ENCODE data around the gene MRPL32.
A peak's percentile ranks its signal among the peaks of the same experiment; 100 is the strongest.

Gene MRPL32

GRCh38 chr7:42911454-42912447 lies 20.4 kb upstream of the MRPL32 start, which contains the start of gene C7orf25:
TSS of gene C7orf25 (minus strand) at chr7:42912070. CDS start at chr7:42910900, 1,170 bp downstream.
- Histone ChIP-seq H3K4me3 (ENCODE audit: low read length) (peak within 1 kb of the TSS; percentile 69), H3K9ac (ENCODE audit: low read length) (peak within 1 kb of the TSS; percentile 28), H3K36me3 (ENCODE audit: control insufficient read depth, insufficient read depth, low read length) (no peaks in the 10 kb centered on the region), H3K27me3 (ENCODE audit: control insufficient read depth, insufficient read depth, low read length) (no peaks in the 10 kb centered on the region), H3K4me1 (ENCODE audit: control insufficient read depth, insufficient read depth, low read length) (peaks cover 7% of the 10 kb centered on the region), H3K27ac (ENCODE audit: low read depth, low read length) (peak within 1 kb of the TSS; percentile 57)

GRCh38 chr7:42913591-42913990 lies 18.6 kb upstream of the MRPL32 start:
- H3K27ac ChIP-seq (ENCODE audit: low read depth, low read length): no peak overlapping the region
- peaks cover 3% of the 10 kb centered on the region for H3K36me3 ChIP-seq (ENCODE audit: control insufficient read depth, insufficient read depth, low read length)
- H3K4me3 ChIP-seq (ENCODE audit: low read length): no peak overlapping the region
- H3K9ac ChIP-seq (ENCODE audit: low read length): no peak overlapping the region
- H3K27me3 ChIP-seq (ENCODE audit: control insufficient read depth, insufficient read depth, low read length): no peaks in the 10 kb centered on the region
- H3K4me1 ChIP-seq (ENCODE audit: control insufficient read depth, insufficient read depth, low read length): peaks cover 7% of the 10 kb centered on the region

- H3K36me3 ChIP-seq (ENCODE audit: control insufficient read depth, insufficient read depth, low read length): peaks cover 3% of the 10 kb centered on the region
- H3K9ac ChIP-seq (ENCODE audit: low read length): no peak overlapping the region
- no peak overlapping the region for H3K4me3 ChIP-seq (ENCODE audit: low read length)
- peaks cover 7% of the 10 kb centered on the region for H3K4me1 ChIP-seq (ENCODE audit: control insufficient read depth, insufficient read depth, low read length)
- H3K27ac ChIP-seq (ENCODE audit: low read depth, low read length): no peak overlapping the region
- no peaks in the 10 kb centered on the region for H3K27me3 ChIP-seq (ENCODE audit: control insufficient read depth, insufficient read depth, low read length)
Observed at GRCh38 chr7:42914009-42914408, 18.2 kb upstream of the MRPL32 start.

GRCh38 chr7:42914421-42915045 lies 17.6 kb upstream of the MRPL32 start:
- no peak overlapping the region for H3K27ac ChIP-seq (ENCODE audit: low read depth, low read length)
- H3K4me1 ChIP-seq (ENCODE audit: control insufficient read depth, insufficient read depth, low read length): peaks cover 7% of the 10 kb centered on the region
- H3K36me3 ChIP-seq (ENCODE audit: control insufficient read depth, insufficient read depth, low read length): peaks cover 3% of the 10 kb centered on the region

GRCh38 chr7:42915356-42915755 lies 16.8 kb upstream of the MRPL32 start:
- peaks cover 7% of the 10 kb centered on the region for H3K4me1 ChIP-seq (ENCODE audit: control insufficient read depth, insufficient read depth, low read length)
- H3K4me3 ChIP-seq (ENCODE audit: low read length): no peak overlapping the region
- H3K27ac ChIP-seq (ENCODE audit: low read depth, low read length): no peak overlapping the region
- H3K36me3 ChIP-seq (ENCODE audit: control insufficient read depth, insufficient read depth, low read length): peaks cover 6% of the 10 kb centered on the region
- H3K27me3 ChIP-seq (ENCODE audit: control insufficient read depth, insufficient read depth, low read length): no peaks in the 10 kb centered on the region
- no peak overlapping the region for H3K9ac ChIP-seq (ENCODE audit: low read length)

More at GRCh38 chr7:42914421-42915045, 17.6 kb upstream of the MRPL32 start:
- Histone ChIP-seq H3K4me3 (ENCODE audit: low read length) (no peak overlapping the region), H3K9ac (ENCODE audit: low read length) (no peak overlapping the region), H3K27me3 (ENCODE audit: control insufficient read depth, insufficient read depth, low read length) (no peaks in the 10 kb centered on the region)

GRCh38 chr7:42922017-42922753 lies 10.0 kb upstream of the MRPL32 start:
- Histone ChIP-seq H3K9ac (ENCODE audit: low read length) (no peak overlapping the region), H3K27me3 (ENCODE audit: control insufficient read depth, insufficient read depth, low read length) (no peaks in the 10 kb centered on the region), H3K36me3 (ENCODE audit: control insufficient read depth, insufficient read depth, low read length) (peaks cover 14% of the 10 kb centered on the region), H3K4me3 (ENCODE audit: low read length) (no peak overlapping the region), H3K4me1 (ENCODE audit: control insufficient read depth, insufficient read depth, low read length) (no peaks in the 10 kb centered on the region), H3K27ac (ENCODE audit: low read depth, low read length) (no peak overlapping the region)

- no peak overlapping the region for H3K4me3 ChIP-seq (ENCODE audit: low read length)
- peaks cover 14% of the 10 kb centered on the region for H3K36me3 ChIP-seq (ENCODE audit: control insufficient read depth, insufficient read depth, low read length)
- H3K27ac ChIP-seq (ENCODE audit: low read depth, low read length): no peak overlapping the region
- peaks cover 4% of the 10 kb centered on the region for H3K4me1 ChIP-seq (ENCODE audit: control insufficient read depth, insufficient read depth, low read length)
- no peak overlapping the region for H3K9ac ChIP-seq (ENCODE audit: low read length)
- no peaks in the 10 kb centered on the region for H3K27me3 ChIP-seq (ENCODE audit: control insufficient read depth, insufficient read depth, low read length)
Observed at GRCh38 chr7:42924223-42924838, 7.8 kb upstream of the MRPL32 start.

GRCh38 chr7:42925630-42926029 lies 6.5 kb upstream of the MRPL32 start:
- no peak overlapping the region for H3K4me3 ChIP-seq (ENCODE audit: low read length)
- no peak overlapping the region for H3K27ac ChIP-seq (ENCODE audit: low read depth, low read length)
- H3K4me1 ChIP-seq (ENCODE audit: control insufficient read depth, insufficient read depth, low read length): peaks cover 7% of the 10 kb centered on the region
- H3K27me3 ChIP-seq (ENCODE audit: control insufficient read depth, insufficient read depth, low read length): no peaks in the 10 kb centered on the region
- H3K9ac ChIP-seq (ENCODE audit: low read length): no peak overlapping the region
- H3K36me3 ChIP-seq (ENCODE audit: control insufficient read depth, insufficient read depth, low read length): peaks cover 11% of the 10 kb centered on the region

GRCh38 chr7:42926204-42926603 lies 6.0 kb upstream of the MRPL32 start:
- peaks cover 11% of the 10 kb centered on the region for H3K4me1 ChIP-seq (ENCODE audit: control insufficient read depth, insufficient read depth, low read length)
- no peak overlapping the region for H3K4me3 ChIP-seq (ENCODE audit: low read length)
- H3K9ac ChIP-seq (ENCODE audit: low read length): no peak overlapping the region
- peaks cover 11% of the 10 kb centered on the region for H3K36me3 ChIP-seq (ENCODE audit: control insufficient read depth, insufficient read depth, low read length)
- H3K27me3 ChIP-seq (ENCODE audit: control insufficient read depth, insufficient read depth, low read length): no peaks in the 10 kb centered on the region
- no peak overlapping the region for H3K27ac ChIP-seq (ENCODE audit: low read depth, low read length)

- no peaks in the 10 kb centered on the region for H3K27me3 ChIP-seq (ENCODE audit: control insufficient read depth, insufficient read depth, low read length)
- H3K9ac ChIP-seq (ENCODE audit: low read length): no peak overlapping the region
- H3K4me1 ChIP-seq (ENCODE audit: control insufficient read depth, insufficient read depth, low read length): peaks cover 14% of the 10 kb centered on the region
- H3K36me3 ChIP-seq (ENCODE audit: control insufficient read depth, insufficient read depth, low read length): peaks cover 9% of the 10 kb centered on the region
- no peak overlapping the region for H3K4me3 ChIP-seq (ENCODE audit: low read length)
- H3K27ac ChIP-seq (ENCODE audit: low read depth, low read length): no peak overlapping the region
Observed at GRCh38 chr7:42928754-42929153, 3.4 kb upstream of the MRPL32 start.

GRCh38 chr7:42929449-42929848 lies 2.7 kb upstream of the MRPL32 start:
- peaks cover 9% of the 10 kb centered on the region for H3K36me3 ChIP-seq (ENCODE audit: control insufficient read depth, insufficient read depth, low read length)
- H3K27ac ChIP-seq (ENCODE audit: low read depth, low read length): no peak overlapping the region
- H3K9ac ChIP-seq (ENCODE audit: low read length): no peak overlapping the region
- peaks cover 16% of the 10 kb centered on the region for H3K4me1 ChIP-seq (ENCODE audit: control insufficient read depth, insufficient read depth, low read length)
- H3K4me3 ChIP-seq (ENCODE audit: low read length): no peak overlapping the region
- no peaks in the 10 kb centered on the region for H3K27me3 ChIP-seq (ENCODE audit: control insufficient read depth, insufficient read depth, low read length)

GRCh38 chr7:42930889-42931288 lies 1.3 kb upstream of the MRPL32 start:
- peaks cover 16% of the 10 kb centered on the region for H3K4me1 ChIP-seq (ENCODE audit: control insufficient read depth, insufficient read depth, low read length)
- H3K4me3 ChIP-seq (ENCODE audit: low read length): peak overlapping the region; percentile 85
- no peaks in the 10 kb centered on the region for H3K27me3 ChIP-seq (ENCODE audit: control insufficient read depth, insufficient read depth, low read length)
- peaks cover 5% of the 10 kb centered on the region for H3K36me3 ChIP-seq (ENCODE audit: control insufficient read depth, insufficient read depth, low read length)
- H3K27ac ChIP-seq (ENCODE audit: low read depth, low read length): no peak overlapping the region
- no peak overlapping the region for H3K9ac ChIP-seq (ENCODE audit: low read length)

Data from rectal smooth muscle tissue (tissue), 1 donor.